ENCODE data around the gene AFF3. TPM values are rescaled to one million over a fixed set of nuclear protein-coding genes. Genes with fewer than 3 reads are reported as not detected.
A peak's percentile ranks its signal among the peaks of the same experiment; 100 is the strongest.

The AFF3 gene, protein sequence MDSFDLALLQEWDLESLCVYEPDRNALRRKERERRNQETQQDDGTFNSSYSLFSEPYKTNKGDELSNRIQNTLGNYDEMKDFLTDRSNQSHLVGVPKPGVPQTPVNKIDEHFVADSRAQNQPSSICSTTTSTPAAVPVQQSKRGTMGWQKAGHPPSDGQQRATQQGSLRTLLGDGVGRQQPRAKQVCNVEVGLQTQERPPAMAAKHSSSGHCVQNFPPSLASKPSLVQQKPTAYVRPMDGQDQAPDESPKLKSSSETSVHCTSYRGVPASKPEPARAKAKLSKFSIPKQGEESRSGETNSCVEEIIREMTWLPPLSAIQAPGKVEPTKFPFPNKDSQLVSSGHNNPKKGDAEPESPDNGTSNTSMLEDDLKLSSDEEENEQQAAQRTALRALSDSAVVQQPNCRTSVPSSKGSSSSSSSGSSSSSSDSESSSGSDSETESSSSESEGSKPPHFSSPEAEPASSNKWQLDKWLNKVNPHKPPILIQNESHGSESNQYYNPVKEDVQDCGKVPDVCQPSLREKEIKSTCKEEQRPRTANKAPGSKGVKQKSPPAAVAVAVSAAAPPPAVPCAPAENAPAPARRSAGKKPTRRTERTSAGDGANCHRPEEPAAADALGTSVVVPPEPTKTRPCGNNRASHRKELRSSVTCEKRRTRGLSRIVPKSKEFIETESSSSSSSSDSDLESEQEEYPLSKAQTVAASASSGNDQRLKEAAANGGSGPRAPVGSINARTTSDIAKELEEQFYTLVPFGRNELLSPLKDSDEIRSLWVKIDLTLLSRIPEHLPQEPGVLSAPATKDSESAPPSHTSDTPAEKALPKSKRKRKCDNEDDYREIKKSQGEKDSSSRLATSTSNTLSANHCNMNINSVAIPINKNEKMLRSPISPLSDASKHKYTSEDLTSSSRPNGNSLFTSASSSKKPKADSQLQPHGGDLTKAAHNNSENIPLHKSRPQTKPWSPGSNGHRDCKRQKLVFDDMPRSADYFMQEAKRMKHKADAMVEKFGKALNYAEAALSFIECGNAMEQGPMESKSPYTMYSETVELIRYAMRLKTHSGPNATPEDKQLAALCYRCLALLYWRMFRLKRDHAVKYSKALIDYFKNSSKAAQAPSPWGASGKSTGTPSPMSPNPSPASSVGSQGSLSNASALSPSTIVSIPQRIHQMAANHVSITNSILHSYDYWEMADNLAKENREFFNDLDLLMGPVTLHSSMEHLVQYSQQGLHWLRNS (N-terminal part only)
- 10 to 100 TPM; 16.4 to 42.0 TPM for total RNA-seq
- 10 to 100 TPM; 16.7 to 29.1 (median 21.4) TPM for polyA plus RNA-seq (ENCODE audit: insufficient read length in 6 of 6)
- long read RNA-seq, donor 1, partial matches to known transcripts, result 0 of 2 reads
- long read RNA-seq, donor 1, other reads (novel, unspliced or antisense), result 0 of 2 reads
- long read RNA-seq, donor 2, transcript AFF3-215 (2 exons, 1,673 nt), result major isoform, 6 of 11 reads
- long read RNA-seq, donor 2, partial matches to known transcripts, result 5 of 11 reads
- long read RNA-seq, donor 2, other reads (novel, unspliced or antisense), result 0 of 11 reads
- long read RNA-seq, donor 3, partial matches to known transcripts, result 0 of 1 reads
- long read RNA-seq, donor 3, other reads (novel, unspliced or antisense), result 0 of 1 reads
- long read RNA-seq, donor 4, partial matches to known transcripts, result 4 of 15 reads
- long read RNA-seq, donor 4, other reads (novel, unspliced or antisense), result 11 of 15 reads
- long read RNA-seq, donor 5, partial matches to known transcripts, result 0 of 1 reads
- long read RNA-seq, donor 5, other reads (novel, unspliced or antisense), result 0 of 1 reads
- long read RNA-seq, donor 6, result 0 reads
- long read RNA-seq, donor 7, result 0 reads
- long read RNA-seq, donor 8, partial matches to known transcripts, result 0 of 2 reads
- long read RNA-seq, donor 8, other reads (novel, unspliced or antisense), result 0 of 2 reads
- long read RNA-seq, donor 9, result 0 reads
- long read RNA-seq, donor 10, partial matches to known transcripts, result 2 of 12 reads
- long read RNA-seq, donor 10, other reads (novel, unspliced or antisense), result 10 of 12 reads
- long read RNA-seq, donor 11, partial matches to known transcripts, result 5 of 7 reads
- long read RNA-seq, donor 11, other reads (novel, unspliced or antisense), result 0 of 7 reads
- long read RNA-seq, donor 12, result 0 reads

DNA sequence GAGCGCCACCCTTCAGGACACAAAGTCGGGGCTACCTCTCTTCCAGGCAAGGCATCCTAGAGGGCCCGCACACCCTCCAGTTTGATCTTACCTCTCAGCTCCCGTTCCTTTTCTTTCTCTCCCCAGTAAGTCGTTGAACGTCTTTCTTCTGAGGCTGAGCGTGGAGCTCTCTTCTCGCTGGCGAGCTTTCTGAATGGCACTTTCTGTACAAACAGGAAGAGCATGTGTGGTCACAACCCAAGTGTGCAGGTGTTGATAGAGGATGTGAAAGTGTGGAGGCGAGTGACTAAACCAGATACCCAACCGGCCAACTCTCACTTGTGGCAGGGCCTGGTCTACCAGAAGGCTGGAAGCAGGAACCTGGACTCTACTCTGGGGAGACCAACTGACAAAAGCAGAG, at the start of gene AFF3:
Gene AFF3, minus strand, starts transcription at position 198 of the 400 bp plus-strand sequence. CDS start 38,136 bp downstream, outside the sequence.
- ATAC-seq (no peak), DNase-seq (peak in 1 of 4 donors; percentile 20)
- H3K36me3 ChIP-seq, result no peaks in the 10 kb centered on the region
- no peaks in the 10 kb centered on the region for H3K9me3 ChIP-seq
- H3K4me3 ChIP-seq, result no peak within 1 kb of the TSS
- no peaks in the 10 kb centered on the region for H3K27me3 ChIP-seq
- H3K27ac ChIP-seq, result no peak within 1 kb of the TSS
- intact Hi-C loops (cut with DNase I), result no loop called here
- TF ChIP-seq, protein P1, sequence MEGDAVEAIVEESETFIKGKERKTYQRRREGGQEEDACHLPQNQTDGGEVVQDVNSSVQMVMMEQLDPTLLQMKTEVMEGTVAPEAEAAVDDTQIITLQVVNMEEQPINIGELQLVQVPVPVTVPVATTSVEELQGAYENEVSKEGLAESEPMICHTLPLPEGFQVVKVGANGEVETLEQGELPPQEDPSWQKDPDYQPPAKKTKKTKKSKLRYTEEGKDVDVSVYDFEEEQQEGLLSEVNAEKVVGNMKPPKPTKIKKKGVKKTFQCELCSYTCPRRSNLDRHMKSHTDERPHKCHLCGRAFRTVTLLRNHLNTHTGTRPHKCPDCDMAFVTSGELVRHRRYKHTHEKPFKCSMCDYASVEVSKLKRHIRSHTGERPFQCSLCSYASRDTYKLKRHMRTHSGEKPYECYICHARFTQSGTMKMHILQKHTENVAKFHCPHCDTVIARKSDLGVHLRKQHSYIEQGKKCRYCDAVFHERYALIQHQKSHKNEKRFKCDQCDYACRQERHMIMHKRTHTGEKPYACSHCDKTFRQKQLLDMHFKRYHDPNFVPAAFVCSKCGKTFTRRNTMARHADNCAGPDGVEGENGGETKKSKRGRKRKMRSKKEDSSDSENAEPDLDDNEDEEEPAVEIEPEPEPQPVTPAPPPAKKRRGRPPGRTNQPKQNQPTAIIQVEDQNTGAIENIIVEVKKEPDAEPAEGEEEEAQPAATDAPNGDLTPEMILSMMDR (IDR thresholded peaks at IDR 0.05), result no peak
- H3K4me1 ChIP-seq, result no peaks in the 10 kb centered on the region

DNA sequence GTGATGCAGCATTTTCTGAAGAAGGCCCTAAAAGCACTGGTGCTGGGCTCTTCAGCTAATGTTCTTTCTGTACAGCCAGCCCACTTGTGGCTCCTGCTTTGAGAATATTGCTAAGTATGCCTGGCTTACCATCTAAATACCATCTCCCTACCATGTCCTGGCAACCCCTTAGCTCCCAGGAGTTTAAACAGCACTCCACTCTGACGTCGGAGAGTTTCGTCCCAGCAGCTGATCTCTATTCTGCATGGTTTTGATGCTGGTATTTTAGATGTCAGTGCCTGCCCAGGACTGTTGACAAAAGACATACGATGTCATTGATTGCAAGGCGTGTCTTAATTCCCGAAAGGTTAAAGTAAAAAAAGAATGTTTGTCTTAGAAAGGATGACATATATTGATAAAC, 47.0 kb upstream of the AFF3 start:
- Histone ChIP-seq H3K36me3 (no peaks in the 10 kb centered on the region), H3K4me3 (no peak overlapping the region), H3K27me3 (no peaks in the 10 kb centered on the region), H3K9me3 (no peaks in the 10 kb centered on the region), H3K27ac (no peak overlapping the region), H3K4me1 (peaks cover 0 to 23% of the 10 kb centered on the region in 2 donors)
- TF ChIP-seq, protein P1 (IDR thresholded peaks at IDR 0.05), result no peak
- DNase-seq, result no peak
- intact Hi-C loops (cut with DNase I), result no loop called here
- ATAC-seq, result peak; percentile 34

DNA sequence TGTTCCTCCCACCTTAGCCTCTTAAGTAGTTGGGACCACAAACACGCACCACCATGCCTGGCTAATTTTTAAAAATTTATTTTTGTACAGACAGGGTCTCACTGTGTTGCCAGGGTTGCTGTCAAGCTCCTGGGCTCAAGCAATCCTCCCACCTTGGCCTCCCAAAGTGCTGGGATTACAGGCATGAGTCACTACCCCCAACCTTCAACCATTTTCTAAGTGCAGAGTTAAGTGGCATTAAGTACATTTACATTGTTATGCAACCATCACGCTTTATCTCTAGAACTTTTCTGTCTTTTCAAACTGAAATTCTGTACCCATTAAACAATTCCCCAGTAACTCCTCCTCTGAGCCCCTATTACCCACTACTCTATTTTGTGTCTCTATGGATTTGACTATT, 45.9 kb upstream of the AFF3 start:
- H3K4me3 ChIP-seq, result no peak overlapping the region
- H3K27me3 ChIP-seq, result no peaks in the 10 kb centered on the region
- intact Hi-C loops (cut with DNase I), result no loop called here
- no peaks in the 10 kb centered on the region for H3K9me3 ChIP-seq
- H3K4me1 ChIP-seq, result peaks cover 0 to 19% of the 10 kb centered on the region in 2 donors
- no peak overlapping the region for H3K27ac ChIP-seq
- TF ChIP-seq, protein P1 (IDR thresholded peaks at IDR 0.05), result no peak
- DNase-seq (no peak), ATAC-seq (peak; percentile 59)
- H3K36me3 ChIP-seq, result no peaks in the 10 kb centered on the region

DNA sequence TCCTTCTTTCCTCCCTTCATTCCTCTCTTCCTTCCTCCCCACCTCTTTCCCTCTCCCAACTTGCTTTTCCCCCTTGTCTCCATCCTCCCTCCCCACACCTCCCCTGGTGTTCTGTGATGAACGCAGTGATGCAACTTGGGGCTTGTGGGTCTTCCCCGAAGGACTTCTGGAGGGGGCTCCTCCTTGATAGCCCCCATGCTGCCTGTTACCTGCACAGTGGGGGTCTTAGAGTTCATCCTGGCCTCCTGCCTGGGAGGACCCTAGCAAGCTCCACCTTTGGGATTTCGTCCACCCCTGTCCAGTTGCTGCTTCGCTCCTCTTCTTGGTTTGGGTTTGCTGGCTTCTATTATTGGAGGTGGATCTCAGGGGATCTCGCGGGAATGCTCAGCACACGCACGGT, 43.7 kb upstream of the AFF3 start:
- H3K27me3 ChIP-seq, result no peaks in the 10 kb centered on the region
- DNase-seq, result no peak
- no peak overlapping the region for H3K4me3 ChIP-seq
- TF ChIP-seq, protein P1 (IDR thresholded peaks at IDR 0.05), result no peak
- intact Hi-C loops (cut with DNase I), result no loop called here
- H3K9me3 ChIP-seq, result no peaks in the 10 kb centered on the region
- no peak overlapping the region for H3K27ac ChIP-seq
- no peaks in the 10 kb centered on the region for H3K36me3 ChIP-seq
- H3K4me1 ChIP-seq, result peaks cover 0 to 9% of the 10 kb centered on the region in 2 donors
- no peak for ATAC-seq

Measured in left lung (tissue), 14 donors.